ENCODE results near the gene CCNB1IP1.
"Not testable (repeated sequence)": the region's sequence is repeated elsewhere in the genome, so short reads cannot be mapped to it uniquely, and the experiment has no call there.

CCNB1IP1 gene

GRCh38 chr14:20332788-20333493, at the start of gene CCNB1IP1:
Gene CCNB1IP1 (minus strand): TSS chr14:20333279. CDS start chr14:20316523, 16,756 bp downstream.
- peak; percentile 90 for DNase-seq

GRCh38 chr14:20382526-20382925, 49.4 kb upstream of the CCNB1IP1 start:
- no peak for DNase-seq

- no peak for DNase-seq
Measured at GRCh38 chr14:20381341-20381740, 48.3 kb upstream of the CCNB1IP1 start.

GRCh38 chr14:20380681-20381080, 47.6 kb upstream of the CCNB1IP1 start:
- no peak for DNase-seq

GRCh38 chr14:20379743-20380142, 46.7 kb upstream of the CCNB1IP1 start:
- DNase-seq, result no peak

- DNase-seq, result no peak
Measured at GRCh38 chr14:20377171-20377570, 44.1 kb upstream of the CCNB1IP1 start.

- DNase-seq, result no peak
Measured at GRCh38 chr14:20376071-20376588, 43.1 kb upstream of the CCNB1IP1 start.

GRCh38 chr14:20375471-20375870, 42.4 kb upstream of the CCNB1IP1 start:
- DNase-seq, result no peak

- no peak for DNase-seq
Measured at GRCh38 chr14:20372796-20373195, 39.7 kb upstream of the CCNB1IP1 start.

- no peak for DNase-seq
Measured at GRCh38 chr14:20365928-20366327, 32.8 kb upstream of the CCNB1IP1 start.

- DNase-seq, result not testable (repeated sequence)
Measured at GRCh38 chr14:20358474-20358873, 25.4 kb upstream of the CCNB1IP1 start.

GRCh38 chr14:20356422-20356821, 23.3 kb upstream of the CCNB1IP1 start:
- DNase-seq, result no peak

GRCh38 chr14:20350860-20351259, 17.8 kb upstream of the CCNB1IP1 start:
- DNase-seq, result no peak

- no peak for DNase-seq
Measured at GRCh38 chr14:20350282-20350681, 17.2 kb upstream of the CCNB1IP1 start.

- DNase-seq, result no peak
Measured at GRCh38 chr14:20347747-20348146, 14.7 kb upstream of the CCNB1IP1 start.

GRCh38 chr14:20346713-20347112, 13.6 kb upstream of the CCNB1IP1 start:
- no peak for DNase-seq

GRCh38 chr14:20345366-20345765, 12.3 kb upstream of the CCNB1IP1 start:
- no peak for DNase-seq

GRCh38 chr14:20343862-20344220, 10.8 kb upstream of the CCNB1IP1 start:
- DNase-seq, result no peak

GRCh38 chr14:20343092-20343861, 10.2 kb upstream of the CCNB1IP1 start, which contains the start of gene PARP2:
Gene PARP2 (plus strand): TSS chr14:20343635. CDS start chr14:20343642, 7 bp downstream.
- DNase-seq, result peak; percentile 99

GRCh38 chr14:20341646-20342045, 8.6 kb upstream of the CCNB1IP1 start:
- DNase-seq, result peak; percentile 11

GRCh38 chr14:20341032-20341431, 8.0 kb upstream of the CCNB1IP1 start:
- DNase-seq, result not testable (repeated sequence)

- DNase-seq, result no peak
Measured at GRCh38 chr14:20334017-20334416, 938 bp upstream of the CCNB1IP1 start.

GRCh38 chr14:20333494-20333841, 389 bp upstream of the CCNB1IP1 start:
- DNase-seq, result no peak

- DNase-seq, result peak; percentile 48
Measured at GRCh38 chr14:20332431-20332787, 670 bp downstream of the CCNB1IP1 start.

Data from NCI-H510A treated with DMSO at 0.1 percent for 48 hours (cell line).